GM18520 (cell line): ENCODE results near the gene CNTLN.
"Not testable (repeated sequence)": the region's sequence is repeated elsewhere in the genome, so short reads cannot be mapped to it uniquely, and the experiment has no call there.

ENCODE experiments used
- ATAC-seq: cut with Tn5 transposase; IDR thresholded peaks from one replicate; pipeline ENCODE4 v1.9.1; 2021; ENCODE audit not compliant: unreplicated experiment

The CNTLN gene

GRCh38 chr9:17486396-17486795, 351.6 kb downstream of the CNTLN start:
- ATAC-seq, result no peak

GRCh38 chr9:17487467-17487866, 352.6 kb downstream of the CNTLN start:
- ATAC-seq, result no peak

GRCh38 chr9:17488662-17489061, 353.8 kb downstream of the CNTLN start:
- ATAC-seq, result no peak

- ATAC-seq, result no peak
Measured at GRCh38 chr9:17490110-17490509, 355.3 kb downstream of the CNTLN start.

- ATAC-seq, result no peak
Measured at GRCh38 chr9:17491780-17492179, 356.9 kb downstream of the CNTLN start.

GRCh38 chr9:17503196-17503595, 368.4 kb downstream of the CNTLN start:
- no peak for ATAC-seq

- ATAC-seq, result no peak
Measured at GRCh38 chr9:17509151-17509550, 374.3 kb downstream of the CNTLN start.

- ATAC-seq, result no peak
Measured at GRCh38 chr9:17509701-17510100, 374.9 kb downstream of the CNTLN start.

GRCh38 chr9:17519761-17520160, 384.9 kb downstream of the CNTLN start:
- ATAC-seq, result no peak

GRCh38 chr9:17520268-17521064, 385.6 kb downstream of the CNTLN start:
- no peak for ATAC-seq

GRCh38 chr9:17521100-17521855, 386.4 kb downstream of the CNTLN start:
- ATAC-seq, result no peak

GRCh38 chr9:17526726-17527125, 391.9 kb downstream of the CNTLN start:
- not testable (repeated sequence) for ATAC-seq

GRCh38 chr9:17528859-17529258, 394.0 kb downstream of the CNTLN start:
- ATAC-seq, result no peak

- ATAC-seq, result peak; percentile 67
Measured at GRCh38 chr9:17531642-17532254, 396.9 kb downstream of the CNTLN start.

GRCh38 chr9:17532461-17532860, 397.6 kb downstream of the CNTLN start:
- no peak for ATAC-seq

GRCh38 chr9:17535176-17535575, 400.3 kb downstream of the CNTLN start:
- ATAC-seq, result no peak

- ATAC-seq, result no peak
Measured at GRCh38 chr9:17536027-17536426, 401.2 kb downstream of the CNTLN start.

GRCh38 chr9:17551023-17551422, 416.2 kb downstream of the CNTLN start:
- ATAC-seq, result no peak
